ENCODE results near the gene KRT27.

Gene KRT27

DNA sequence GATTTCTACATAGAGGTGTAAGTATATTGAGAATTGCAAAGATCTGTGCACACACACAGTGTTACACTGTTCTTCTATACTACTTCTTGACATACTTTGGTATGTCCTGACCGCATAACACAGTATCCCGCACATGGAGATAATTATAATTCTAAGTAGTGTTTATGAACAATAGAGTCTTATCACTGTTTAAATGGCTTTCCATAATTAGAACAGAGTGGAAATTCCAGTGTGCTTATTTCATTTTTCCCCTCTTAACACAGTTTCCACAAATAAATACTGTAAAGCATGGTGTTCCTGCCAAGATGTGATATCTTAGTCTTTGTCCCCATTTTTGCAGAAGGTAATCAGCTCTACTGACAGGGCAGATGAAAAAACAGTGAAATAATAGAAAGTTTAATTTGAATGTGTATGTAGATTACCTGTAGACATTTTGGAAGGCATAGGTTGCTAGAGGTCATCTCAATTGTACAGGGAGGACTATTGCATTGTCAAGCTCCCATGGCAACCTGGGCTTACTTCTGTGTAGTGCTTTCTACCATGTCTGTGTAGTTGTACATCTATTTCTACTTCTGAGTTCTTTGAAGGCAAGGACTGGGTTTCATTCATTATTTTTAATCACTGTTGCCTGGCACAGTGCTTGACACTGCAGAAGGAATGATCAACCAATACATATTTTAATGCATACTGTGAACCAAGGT lies 27.5 kb upstream of the KRT27 start:
- DNase-seq (ENCODE audit: low spot score): no peak

DNA sequence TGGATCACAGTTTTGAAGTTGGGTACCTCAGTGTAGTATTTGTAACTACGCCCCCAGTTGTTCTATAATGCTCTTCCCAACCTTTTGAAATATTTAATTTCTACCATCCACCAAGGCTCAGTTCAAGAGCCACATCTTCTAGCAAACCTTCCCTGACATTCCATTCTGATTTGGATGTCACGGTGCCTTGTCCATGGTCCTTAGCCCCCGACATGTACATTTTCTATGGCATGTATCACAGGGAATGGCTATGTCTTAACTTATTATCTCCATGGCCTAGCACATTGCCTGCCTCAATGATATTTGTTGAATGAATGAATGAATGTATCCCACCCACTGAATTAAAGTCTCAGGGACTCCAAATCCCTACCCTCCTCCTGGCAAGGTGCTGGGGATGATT lies 23.8 kb upstream of the KRT27 start:
- no peak for DNase-seq (ENCODE audit: low spot score)

DNA sequence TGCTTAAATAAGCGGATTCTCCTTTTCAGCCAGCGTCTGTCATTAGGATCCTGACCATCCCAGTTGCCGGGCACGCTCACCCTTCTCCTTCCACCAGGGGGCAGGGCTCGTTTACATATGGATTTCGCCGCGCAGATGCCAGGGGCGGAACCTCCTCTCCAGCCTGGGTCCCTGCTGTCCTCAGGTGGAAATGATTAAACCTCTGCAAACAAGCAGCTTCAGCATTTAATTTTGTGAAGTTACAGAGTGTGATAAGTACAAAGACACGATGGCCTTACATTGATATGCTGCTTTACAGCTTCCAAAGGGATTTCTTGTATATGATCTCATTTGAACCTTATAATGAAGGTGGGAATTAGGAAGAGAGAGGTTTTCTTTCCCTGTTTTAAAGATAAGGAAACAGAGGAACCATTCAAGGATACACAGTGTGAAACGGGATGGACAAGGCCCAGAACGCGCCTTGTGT lies 21.3 kb upstream of the KRT27 start:
- DNase-seq (ENCODE audit: low spot score): peak; percentile 69

DNA sequence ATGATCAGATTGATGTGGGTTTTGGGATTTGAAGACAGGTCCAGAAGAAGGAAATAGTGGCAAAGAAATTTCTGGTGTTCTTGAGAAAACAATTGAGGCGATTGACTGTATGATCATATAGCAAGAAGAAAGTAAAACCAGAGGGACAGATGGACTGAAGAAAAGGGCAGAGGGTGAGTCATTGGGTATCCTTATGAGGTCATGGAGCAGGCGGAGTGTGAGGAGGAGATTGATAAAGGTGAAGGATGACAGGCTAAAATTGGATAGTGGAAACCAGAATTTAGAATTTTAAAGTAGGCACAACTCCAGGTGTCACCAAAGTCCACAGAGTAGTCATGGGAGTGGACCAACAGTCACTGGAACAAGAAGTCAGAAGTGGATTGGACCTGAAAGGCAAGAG lies 18.8 kb upstream of the KRT27 start:
- DNase-seq (ENCODE audit: low spot score): no peak

DNA sequence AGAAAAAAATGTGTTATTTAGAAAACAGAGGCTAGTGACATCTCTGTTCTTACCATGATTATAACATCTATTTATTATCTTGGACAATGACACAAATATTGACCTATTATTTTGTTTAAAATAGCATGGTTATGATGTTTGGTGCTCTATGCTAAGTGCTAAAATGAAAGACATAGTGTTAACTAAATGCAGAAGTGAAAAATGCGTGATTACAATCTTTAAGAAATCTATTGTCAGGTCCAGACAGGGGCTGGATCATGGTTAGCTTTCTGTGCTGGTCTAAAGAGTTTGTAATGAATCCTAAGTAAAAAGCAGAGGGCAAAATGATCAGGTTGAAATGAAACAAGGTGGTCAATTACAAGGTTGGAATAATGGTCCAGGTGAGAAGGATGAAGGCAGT lies 18.0 kb upstream of the KRT27 start:
- no peak for DNase-seq (ENCODE audit: low spot score)

DNA sequence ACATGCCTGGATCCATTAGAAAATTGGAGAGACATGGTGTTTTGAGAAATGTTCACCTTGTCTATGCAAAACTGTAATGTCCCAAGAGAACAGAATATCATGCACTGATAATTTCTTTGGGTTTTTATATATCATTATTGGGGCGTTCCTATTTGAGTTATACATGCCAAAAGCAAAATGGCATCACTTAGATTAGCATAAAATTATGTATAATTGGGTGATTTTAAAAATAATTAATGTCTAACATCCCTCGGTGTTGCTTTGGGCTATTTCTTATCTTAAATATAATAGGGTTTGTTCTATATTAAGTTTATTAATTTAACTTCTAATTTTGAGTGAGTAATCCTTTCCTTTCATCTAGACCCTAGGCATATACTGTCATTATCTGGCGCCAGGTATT lies 17.5 kb upstream of the KRT27 start, which contains the start of gene KRT28:
Gene KRT28 (minus strand): TSS at position 101 of the 400 bp plus-strand sequence. CDS start 66 bp downstream, at position 35.
- no peak for DNase-seq (ENCODE audit: low spot score)

DNA sequence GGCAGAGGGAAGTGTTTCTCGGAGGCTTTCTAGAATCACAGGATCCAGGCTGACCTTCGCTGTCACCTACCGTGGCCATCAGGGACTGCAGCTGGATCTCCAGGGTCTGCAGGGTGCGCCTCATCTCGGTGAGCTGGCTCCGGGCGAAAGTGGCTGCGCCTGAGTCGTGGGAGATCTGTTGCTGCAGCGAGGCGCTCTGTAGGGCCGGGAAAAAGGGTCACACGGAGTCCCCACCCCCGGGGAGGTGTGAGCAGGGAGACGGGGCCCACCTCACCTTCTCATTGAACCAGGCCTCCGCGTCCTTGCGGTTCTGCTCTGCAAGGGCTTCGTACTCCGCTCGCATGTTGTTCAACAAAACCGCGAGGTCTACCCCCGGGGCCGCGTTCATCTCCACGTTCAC lies 14.5 kb upstream of the KRT27 start:
- DNase-seq (ENCODE audit: low spot score): no peak

DNA sequence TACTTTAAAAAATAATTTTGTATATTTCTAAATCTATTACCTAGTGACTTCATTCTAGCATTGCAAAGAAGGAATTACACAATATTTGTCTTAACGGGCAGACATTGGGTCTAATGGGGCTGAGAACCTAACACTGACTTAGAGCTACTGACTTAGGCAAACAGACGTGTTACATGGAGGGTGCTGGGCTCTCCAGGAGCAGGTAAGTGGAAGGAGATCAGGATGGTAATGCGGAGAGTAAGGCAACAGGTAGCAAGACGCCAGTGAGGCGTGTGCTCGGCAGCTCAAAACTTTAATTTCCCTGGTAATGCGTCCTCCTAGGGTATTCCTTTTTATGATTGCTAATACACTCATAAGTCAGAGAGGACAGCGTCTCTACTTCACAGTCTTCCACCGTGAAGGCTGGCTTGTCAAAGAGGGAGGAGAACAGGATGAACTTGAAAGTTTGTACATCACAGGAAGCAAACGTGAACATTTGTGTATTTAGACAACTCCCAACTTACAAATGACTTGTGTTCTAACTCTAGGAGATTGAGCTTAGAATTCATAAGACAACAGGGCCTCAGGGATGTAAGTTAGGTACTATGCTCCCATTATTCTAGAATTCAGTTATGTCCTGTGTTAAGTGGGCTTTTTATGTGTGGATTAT lies 12.8 kb upstream of the KRT27 start:
- no peak for DNase-seq (ENCODE audit: low spot score)

DNA sequence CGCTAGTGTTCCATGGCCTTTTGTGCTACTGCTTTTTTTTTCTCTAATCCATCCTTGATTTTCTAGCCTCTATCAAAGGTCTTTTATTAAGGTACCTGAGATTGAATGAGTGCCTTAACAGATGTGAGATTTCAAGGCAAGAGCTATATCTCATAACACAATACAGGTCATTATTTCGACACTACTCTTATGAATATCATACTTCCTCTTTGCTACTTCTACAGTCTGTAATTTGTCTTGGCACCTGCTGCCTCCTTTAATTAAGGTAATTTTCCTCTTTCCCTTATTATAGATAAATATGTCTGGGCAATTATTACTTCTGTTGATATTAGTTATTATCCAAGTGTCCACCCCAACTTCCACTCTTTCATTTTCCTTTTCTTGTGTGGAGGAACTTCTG lies 12.1 kb upstream of the KRT27 start:
- no peak for DNase-seq (ENCODE audit: low spot score)

DNA sequence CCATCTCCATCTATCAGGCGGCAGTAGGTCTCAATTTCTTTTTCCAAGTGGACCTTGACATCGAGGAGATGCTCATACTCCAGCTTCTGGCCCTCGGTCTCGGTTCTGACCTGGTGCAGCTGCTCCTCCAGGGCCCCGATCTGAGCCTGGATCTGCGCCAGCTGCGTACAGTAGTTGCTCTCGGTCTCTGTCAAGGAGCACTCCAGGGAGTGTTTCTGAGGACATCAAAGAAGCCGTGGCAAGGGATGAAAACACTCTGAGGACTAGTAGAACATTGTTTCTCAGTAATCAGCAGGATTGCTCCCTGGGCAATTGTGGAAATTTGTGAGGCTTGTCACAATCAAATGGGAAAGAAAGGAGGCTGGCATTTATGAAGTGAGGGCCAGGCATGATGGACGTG lies 11.5 kb upstream of the KRT27 start:
- no peak for DNase-seq (ENCODE audit: low spot score)

DNA sequence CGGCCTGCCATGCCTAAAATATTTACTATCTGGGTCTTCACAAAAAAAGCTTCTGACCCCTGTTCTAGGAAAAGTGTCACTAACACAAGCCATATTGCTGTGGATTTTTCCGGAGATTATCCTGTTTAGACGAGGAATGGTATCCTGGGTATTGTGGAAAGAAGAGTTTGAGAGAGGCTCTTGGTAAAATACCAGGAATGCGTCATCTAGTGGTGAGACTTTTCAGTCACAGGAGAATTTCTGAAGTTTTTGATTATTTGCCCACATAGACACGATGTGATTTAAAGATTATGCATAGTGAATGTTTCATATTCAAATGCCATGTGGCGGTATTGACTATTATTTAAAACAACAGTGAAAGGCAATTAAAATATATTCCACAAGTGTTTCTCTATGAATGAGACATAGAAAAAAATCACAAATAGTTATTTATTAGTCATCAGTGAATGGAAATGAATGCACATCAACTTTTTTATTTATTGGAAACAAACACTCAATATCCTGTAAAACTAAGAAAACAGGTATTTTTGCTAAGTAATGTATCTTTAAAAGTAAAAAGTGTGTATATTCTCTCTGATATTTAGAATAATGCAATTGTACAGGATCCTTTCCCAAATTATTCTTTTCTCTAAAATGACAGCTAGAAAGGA lies 9.6 kb upstream of the KRT27 start:
- no peak for DNase-seq (ENCODE audit: low spot score)

DNA sequence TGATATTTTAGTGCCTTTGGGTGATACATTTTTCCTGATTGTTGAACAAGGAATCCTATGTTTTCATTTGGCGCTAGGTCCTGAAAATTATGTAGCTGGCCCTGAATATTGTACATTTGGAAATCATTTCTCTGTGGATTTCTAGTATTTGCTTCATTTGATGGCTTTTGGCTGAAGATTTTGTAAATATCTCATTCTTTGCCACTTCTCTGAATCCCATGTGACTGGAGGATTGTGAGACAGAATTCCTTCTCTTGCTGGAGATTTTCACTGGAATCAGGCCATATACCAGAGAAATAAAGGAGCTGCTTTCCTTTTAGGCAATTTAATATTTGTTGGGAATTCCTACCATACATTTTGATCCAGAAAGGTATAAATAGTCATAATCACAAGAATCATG lies 8.8 kb upstream of the KRT27 start:
- DNase-seq (ENCODE audit: low spot score): no peak

DNA sequence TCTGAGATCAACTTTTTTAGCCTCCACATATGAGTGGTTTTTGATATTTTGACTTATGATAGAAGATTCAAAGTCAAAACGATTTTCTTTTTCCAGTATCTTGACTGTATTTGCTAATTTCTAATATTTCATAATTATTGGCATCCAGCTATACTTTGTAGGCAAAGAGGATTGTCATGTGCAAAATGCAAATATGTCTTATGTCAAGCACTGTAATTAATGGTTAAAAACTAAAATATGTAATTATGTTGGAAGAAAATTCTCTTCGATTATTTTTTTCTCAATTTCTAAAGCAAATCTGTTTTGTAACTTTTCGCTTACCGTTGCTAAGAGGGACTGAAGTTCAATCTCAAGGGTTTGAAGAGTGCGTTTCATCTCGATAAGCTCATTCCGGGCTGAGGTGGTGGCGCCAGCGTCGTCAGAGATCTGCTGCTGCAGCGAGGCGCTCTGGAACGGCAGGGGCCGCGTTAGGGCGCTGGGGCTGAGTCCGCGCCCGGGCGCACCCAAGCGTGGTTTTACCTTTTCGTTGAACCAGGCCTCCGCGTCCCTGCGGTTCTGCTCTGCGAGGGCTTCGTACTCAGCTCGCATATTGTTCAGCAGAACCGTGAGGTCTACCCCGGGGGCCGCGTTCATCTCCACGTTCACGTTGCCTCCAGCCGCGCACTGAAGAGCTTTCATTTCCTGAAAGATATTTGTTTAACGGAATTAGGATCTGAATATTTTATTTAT lies 3.0 kb downstream of the KRT27 start:
- no peak for DNase-seq (ENCODE audit: low spot score)

DNA sequence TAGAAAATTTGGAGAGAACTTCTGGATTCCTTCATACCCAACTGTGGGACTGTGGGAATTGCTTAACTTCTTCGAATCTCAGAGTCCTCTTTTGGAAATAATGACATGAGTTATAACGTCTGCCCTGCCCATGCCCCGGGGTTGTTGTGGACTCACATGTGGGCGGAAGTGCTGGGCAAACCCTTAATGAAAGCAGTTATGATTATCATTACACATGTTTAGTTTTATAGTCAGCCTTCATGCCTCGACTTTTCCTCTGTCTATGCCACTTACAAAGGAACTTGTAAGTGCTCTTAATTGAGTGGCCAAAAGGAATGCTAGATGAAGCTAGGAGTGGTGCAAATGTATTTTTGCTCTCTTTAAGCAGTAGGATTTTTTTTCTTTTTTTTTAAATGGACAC lies 3.9 kb downstream of the KRT27 start:
- DNase-seq (ENCODE audit: low spot score): no peak

DNA sequence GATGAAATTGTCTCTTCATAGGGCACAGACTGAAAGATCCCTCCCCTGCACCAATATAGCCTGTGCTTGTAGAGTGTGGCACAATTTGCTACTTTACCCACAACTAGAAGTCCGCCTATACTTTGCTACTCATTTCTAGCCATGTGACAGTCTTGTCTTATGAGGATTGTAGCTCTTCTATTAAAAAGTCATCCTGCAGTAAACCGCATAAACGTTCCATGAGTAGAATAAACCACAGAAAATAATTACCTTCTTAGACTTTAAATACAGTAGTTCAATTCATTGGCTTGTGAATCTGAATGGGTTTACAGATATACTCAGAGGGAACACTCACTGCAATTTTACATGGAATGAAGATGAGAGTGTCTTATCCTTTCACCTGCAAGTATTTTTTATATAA lies 4.4 kb downstream of the KRT27 start:
- DNase-seq (ENCODE audit: low spot score): no peak

DNA sequence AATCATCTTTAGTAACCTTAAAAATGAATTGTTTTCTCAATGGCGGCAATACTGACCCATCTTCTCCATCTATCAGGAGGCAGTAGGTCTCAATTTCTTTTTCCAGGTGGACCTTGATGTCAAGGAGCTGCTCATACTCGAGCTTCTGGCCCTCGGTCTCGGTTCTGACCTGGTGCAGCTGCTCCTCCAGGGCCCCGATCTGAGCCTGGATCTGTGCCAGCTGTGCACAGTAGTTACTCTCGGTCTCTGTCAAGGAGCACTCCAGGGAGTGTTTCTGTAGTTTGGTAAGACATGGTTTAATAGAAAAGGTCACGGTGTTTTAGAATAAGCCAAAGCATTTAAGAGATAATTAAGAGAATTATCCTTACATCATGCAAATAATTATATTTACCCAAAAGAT lies 4.9 kb downstream of the KRT27 start:
- no peak for DNase-seq (ENCODE audit: low spot score)

DNA sequence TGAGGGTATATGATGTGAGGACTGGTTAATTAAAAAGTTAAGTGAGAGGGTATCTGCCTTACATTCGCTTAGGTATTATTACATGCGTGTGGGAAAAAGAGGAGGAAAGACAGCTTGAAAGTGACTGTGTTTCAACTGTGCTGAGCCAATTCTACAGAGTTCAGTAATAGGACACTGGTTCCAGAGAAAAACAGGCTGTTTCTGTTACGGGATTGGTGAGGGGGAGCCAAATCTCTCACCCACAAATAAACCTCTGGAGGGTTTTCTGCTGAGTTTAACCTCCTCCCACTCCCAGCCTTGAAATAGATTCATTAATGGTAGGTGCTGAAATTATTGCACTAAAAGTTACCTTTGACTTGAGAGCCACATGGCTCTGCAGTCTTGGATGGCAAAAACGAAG lies 6.4 kb downstream of the KRT27 start:
- no peak for DNase-seq (ENCODE audit: low spot score)

DNA sequence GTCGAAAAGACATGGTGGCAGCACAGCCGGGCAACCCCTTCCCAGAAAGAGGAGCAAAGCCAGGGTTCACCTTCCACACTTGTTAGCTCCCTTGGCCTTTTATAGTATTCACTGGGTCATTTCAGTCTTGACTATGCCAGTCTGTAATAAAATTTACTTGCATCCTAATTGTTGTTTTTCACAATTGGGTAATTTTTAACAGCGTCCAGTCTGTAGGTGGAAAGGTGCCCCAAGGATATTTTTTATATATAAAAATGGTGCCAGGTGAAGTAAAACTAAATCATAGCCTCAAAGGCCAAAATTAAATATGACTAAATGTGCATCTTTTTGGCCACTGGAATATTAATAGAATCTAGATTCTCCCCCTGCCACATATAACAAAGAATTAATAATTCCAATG lies 10.2 kb downstream of the KRT27 start, which contains the start of gene KRT26:
Gene KRT26 (minus strand): TSS at position 101 of the 400 bp plus-strand sequence. CDS start 88 bp downstream, at position 13.
- DNase-seq (ENCODE audit: low spot score): no peak

DNA sequence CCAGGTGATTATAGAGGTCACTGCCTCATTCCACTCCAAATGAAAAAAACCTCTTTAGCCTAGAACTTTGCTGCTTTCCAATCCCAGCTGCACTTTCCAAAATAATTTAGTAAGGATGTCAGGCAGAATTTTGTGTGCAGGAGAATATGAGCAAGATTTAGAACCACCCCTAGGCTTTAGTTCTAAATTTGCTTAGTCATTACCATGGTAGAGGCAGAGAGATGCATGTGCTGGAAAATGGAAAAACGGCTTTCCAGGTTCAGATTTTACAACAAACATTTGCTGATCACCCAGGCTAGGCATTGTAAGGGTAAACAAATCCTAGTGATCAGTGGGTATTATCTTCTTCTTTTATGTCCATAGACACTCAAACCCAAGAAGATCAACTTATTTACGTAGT lies 16.7 kb downstream of the KRT27 start:
- DNase-seq (ENCODE audit: low spot score): no peak

DNA sequence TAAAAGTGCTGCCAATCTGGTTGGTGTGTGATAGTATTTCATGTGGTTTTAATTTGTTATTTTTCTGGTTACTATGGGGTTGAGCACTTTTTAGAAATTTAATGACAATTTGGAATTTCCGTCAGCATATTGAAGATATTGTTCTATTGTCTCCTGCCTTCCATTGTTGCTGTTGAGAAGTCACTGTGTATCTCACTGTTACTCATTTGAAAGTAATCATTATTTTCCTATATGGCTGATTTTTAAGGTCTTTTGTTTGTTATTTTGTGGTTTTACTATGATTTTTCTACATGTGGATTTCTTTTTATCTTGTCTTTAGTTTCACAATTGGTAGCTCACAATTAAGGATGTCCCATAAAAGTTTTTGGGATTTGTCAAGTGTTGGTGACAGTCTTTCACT lies 18.6 kb downstream of the KRT27 start:
- no peak for DNase-seq (ENCODE audit: low spot score)

DNA sequence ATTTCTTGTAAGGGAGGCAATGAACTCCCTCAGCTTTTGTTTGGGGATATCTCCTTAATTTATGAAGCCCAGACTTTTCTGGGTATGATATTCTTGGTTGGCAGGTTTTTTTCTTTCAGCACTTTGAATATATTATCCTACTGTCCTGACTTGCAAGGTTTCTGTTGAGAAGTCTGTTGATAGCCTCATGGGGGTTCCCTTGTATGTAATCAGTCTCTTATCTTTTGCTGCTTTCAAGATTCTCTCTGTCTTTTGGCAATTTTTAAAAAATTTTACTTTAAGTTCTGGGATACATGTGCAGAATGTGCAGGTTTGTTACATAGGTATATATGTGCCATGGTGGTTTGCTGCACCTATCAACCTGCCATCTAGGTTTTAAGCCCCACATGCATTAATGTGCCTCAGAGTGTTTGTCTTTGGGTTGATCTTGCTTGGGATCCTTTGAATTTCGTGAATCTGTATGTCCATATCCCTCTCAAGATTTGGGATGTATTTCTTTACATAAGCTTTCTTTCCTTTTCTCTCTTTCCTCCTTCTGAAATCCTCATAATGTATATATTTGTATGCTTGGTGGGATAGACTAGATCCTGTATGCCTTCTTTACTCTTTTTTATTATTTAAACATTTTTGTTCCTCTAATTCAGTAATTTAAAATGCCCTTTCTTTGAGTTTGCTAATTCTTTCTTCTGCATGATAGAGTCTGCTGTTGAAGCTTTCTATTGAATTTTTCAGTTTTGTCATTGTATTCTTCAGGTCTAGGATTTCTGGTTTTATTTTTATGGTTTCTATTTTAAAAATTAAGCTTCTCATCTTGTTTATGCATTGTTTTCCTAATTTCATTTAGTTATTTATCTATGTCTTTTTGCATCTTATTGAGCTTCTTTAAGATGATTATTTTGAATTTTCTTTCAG lies 22.0 kb downstream of the KRT27 start:
- no peak for DNase-seq (ENCODE audit: low spot score)

DNA sequence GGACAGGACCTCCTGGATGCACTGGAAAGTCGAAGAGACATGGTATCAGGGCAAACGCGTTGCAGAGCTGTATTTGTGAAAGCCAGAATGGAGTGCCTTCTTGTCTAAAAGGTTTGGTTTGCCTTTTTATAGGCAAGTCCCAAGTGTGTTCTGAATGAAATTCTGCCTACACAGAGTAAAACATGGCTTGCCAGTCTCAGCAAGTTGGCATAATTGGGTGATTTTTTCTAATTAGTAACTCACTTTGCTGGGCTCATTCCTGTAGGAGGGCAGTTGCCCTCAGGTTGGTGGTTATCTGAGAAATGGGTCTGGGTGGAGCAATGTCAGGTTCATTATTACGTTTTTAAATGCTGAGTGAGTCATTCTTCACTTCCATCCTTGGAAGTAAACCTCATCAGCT lies 27.1 kb downstream of the KRT27 start, which contains the start of gene KRT25:
Gene KRT25 (minus strand): TSS at position 101 of the 400 bp plus-strand sequence. CDS start 60 bp downstream, at position 41.
- DNase-seq (ENCODE audit: low spot score): no peak

All from CD4-positive, alpha-beta T cell treated with Interleukin-15 for 4 hours (primary cell).